ENCODE measurements around the gene TOP1.
"Not testable (repeated sequence)": the region's sequence is repeated elsewhere in the genome, so short reads cannot be mapped to it uniquely, and the experiment has no call there.

The TOP1 gene

GRCh38 chr20:41094353-41095055, 65.9 kb downstream of the TOP1 start:
- DNase-seq (ENCODE audit: low read depth), result peak; percentile 82

DNA sequence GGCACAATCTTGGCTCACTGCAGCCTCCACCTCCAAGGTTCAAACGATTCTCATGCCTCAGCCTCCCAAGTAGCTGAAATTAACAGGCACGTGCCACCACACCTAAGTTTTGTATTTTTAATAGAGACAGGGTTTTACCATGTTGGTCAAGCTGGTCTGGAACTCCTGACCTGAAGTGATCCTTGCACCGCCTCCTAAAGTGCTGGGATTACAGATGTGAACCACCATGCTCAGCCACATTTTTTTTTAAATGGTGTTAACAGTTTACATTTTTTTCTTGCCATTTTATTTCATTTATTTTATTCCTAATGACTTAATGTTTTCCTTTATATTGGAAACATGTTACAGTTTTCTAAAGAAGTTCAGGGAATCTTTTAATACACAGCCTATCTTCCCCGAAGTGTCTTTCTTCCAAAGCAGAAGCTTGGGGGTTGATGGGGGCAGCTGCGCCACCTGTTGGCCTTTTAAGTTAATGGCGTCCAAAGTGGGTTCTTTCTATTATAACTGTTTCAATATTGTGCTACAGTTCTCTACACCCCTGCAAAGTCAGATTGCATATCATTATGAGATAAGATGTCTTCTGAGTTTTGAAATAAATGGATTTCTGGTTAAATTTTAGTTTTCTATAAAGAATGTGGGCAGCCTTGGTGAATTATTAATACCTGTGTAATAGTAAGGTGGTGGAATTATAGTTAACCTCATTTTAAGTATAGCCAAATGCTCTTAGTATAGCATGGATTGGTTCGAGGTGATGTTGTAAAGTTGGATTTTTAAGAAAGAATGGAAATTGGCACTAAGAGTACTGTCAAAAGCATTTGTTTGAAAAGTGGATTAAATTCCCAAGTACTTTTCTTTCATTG, 66.7 kb downstream of the TOP1 start:
- peak; percentile 60 for DNase-seq (ENCODE audit: low read depth)

DNA sequence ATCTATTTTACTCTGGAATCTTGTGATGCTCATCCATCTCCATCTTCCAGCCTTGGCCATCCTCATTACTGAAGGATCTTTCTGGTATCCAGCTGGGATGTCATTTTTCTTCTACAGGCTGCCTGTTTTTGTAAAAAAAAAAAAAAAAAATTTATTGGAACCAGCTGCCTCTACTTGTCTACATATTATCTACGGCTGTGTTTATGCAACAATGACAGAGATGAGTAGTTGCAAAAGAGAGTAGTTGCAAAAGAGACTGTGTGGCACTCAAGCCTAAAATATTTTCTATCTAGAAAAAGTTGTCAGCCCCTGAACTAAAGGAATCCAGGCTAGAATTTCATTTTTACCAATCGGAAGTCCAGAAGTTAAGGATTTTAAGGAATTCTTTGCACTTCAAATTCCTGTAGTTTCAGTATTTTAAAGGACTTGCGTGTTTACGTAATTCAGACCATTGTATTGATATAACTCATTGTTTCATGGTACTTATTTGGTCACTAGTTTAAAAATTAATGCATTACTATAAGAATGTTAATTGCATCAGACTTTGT, 70.2 kb downstream of the TOP1 start:
- DNase-seq (ENCODE audit: low read depth), result peak; percentile 84

DNA sequence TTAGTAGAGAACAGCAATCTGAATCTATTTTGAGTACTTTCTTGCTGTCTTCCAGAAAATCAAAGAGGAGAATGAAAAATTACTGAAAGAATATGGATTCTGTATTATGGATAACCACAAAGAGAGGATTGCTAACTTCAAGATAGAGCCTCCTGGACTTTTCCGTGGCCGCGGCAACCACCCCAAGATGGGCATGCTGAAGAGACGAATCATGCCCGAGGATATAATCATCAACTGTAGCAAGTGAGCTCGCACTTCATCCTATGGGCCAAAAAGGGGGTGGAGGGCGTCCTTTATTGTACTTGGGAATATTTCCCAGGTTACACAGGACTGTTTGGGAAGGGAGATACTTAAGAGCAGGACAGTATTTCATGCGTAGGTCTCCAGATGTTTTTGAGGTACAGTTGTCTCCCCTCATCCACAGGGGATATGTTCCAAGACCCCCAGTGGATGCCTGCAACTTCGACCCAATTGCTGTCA, 71.4 kb downstream of the TOP1 start:
- no peak for DNase-seq (ENCODE audit: low read depth)

DNA sequence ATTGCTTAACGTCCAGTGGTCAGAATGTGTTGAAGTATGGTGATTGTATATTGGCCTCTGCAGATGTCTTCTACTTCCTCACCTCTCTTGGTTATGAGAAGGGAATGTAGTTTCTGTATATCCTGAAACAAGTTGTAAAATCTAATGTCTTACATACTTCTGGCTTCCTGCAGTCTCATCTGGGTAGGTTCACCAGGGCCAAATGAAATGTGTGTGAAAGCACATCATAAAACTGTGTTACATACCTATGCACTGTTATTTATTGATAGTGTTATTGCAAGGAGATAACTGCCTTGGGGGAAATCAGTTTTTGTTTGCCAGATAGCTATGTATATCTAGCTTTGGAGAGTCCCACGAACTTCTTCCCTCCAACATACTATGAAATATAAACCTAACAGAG, 73.0 kb downstream of the TOP1 start:
- no peak for DNase-seq (ENCODE audit: low read depth)

- peak; percentile 74 for DNase-seq (ENCODE audit: low read depth)
These were observed 79.9 kb downstream of the TOP1 start for GRCh38 chr20:41108531-41108930.

- no peak for DNase-seq (ENCODE audit: low read depth)
These were observed 81.4 kb downstream of the TOP1 start for GRCh38 chr20:41110012-41110411.

GRCh38 chr20:41110930-41111577, 82.4 kb downstream of the TOP1 start:
- DNase-seq (ENCODE audit: low read depth), result no peak

- peak; percentile 74 for DNase-seq (ENCODE audit: low read depth)
These were observed 82.9 kb downstream of the TOP1 start for GRCh38 chr20:41111578-41111951.

DNA sequence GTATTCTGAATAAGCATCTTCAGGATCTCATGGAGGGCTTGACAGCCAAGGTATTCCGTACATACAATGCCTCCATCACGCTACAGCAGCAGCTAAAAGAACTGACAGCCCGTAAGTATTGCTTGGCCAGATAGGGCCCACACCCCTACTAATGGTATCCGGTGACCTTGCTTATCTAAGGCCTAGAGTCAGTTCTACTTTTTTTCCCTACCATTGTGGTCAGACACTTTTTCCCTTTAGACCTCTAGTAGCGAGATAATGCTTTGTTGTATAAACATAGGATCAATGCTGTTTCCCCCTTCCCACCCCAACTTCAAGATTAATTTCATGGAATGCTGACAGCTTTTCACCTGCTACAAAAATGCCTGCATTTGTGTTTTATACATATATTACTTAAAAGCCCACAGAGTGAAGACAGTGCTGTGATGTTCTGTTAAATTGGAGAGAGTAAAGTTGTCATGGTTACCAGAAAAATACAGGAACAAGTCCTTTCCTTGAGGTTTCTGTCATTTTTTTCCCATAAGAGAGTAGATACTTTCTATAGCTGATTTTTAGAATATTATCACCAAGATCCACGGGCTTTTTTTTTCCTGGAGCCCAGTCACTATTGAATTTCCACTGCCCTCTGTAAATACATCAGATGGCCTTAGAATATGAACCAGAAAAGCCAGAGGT, 87.8 kb downstream of the TOP1 start:
- DNase-seq (ENCODE audit: low read depth), result no peak

- not testable (repeated sequence) for DNase-seq (ENCODE audit: low read depth)
These were observed 89.5 kb downstream of the TOP1 start for GRCh38 chr20:41118159-41118558.

DNA sequence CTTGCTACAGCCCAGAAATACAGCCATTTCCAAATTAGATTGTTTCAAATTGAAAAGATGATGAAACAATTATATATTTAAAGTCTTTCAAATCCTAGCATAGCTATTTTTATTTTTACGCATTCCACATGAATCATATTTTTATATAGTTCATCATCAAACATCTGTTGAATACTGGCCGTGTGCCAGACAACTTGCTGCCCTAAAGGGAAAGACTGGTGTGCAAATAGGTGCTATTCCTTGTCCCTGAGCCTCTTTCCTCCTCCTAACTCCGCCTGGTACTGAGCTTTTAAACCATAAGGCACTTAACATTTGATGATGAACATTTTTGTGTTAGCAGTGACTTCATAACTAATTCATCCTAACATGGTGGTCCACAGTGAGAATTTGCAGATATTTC, 90.0 kb downstream of the TOP1 start:
- DNase-seq (ENCODE audit: low read depth), result no peak

DNA sequence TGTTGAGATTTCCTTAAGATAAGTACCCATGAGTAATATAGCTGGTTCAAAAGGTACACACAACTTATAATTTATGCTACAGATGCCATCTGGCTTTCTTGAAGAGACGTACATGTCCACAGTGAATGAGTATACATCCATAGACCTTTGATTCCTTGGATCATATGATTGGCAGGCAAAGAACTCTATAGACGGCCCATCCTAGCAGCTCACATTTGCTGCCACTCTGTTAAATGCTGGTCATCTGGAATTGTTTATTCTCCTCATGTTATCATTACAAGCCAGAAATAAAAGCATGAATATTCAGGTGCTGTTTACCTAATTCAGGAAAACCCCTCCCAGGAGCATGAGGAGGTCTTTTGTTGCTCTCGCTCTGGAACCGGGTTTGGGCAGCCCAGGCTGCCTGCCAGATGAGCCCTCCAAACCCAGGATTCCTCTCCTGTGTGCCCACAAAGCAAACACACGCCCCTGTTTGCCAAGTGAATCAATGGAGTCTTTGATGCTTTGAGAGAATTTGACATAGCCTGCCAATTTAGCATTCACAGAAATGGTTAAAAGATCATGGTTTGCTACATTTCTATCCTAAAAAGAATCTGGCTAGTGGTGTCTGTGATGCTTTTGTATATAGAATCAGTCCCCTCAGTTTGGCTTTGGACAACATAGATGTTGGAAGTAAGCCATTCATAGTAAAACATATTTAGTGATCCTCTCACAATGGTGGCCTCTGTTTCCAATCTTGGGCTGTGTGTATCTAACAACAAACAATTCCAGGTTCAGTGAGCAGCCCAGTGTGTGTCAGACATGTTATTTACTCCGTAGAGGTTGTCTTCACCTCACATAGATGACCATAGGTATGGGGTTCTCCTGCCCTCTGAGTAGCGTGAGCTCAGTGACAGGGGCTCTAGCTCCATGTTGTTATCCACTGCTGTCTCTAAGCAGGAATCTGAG, 91.3 kb downstream of the TOP1 start:
- DNase-seq (ENCODE audit: low read depth), result no peak

DNA sequence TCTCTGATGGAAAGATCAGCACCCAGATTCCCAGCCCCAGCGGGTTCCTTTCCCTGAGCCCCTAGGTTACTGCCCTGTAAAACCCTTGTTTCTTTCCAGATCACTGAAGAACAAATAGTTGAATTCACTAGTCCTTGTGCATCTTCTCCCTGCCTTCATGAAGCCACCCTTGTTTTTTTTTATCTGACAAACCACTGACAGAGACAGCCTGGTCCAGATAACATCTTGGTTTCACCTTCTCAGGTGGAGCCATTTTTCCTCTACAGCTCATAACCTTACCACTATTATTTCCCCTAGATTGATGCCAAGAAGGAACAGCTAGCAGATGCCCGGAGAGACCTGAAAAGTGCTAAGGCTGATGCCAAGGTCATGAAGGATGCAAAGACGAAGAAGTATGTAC, 92.8 kb downstream of the TOP1 start:
- DNase-seq (ENCODE audit: low read depth), result no peak

- no peak for DNase-seq (ENCODE audit: low read depth)
These were observed 95.0 kb downstream of the TOP1 start for GRCh38 chr20:41123631-41124030.

DNA sequence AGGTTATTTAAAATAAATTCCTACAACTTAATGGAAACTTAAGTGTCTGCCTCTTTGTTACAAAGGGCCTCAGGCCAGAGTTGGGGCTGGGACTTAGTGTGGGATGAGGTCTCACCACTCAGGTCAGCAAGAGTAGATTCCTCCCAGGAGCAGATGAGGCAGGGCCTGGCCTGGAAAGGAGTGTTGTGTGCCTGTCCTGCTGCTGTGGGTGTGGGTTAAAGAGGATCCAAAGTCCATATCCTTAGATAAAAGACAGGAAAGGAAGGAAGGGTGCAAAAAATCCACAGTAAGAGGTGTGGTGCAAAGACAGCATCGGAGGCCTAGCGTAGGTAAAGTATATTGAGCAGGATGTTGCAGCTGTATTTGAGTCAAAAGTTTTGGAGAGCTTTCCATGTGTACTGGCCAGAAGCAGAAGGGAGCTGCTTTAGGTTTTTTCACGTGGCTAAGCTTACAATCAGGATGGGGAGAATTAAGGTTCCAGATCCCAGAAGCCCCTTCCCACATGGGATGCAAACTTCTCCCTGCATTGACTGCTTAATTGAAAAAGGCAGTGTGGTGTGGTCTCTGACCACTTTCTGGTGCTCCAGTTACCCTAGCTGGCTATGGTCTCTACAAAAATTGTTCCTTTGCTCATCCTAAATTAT, 96.0 kb downstream of the TOP1 start:
- DNase-seq (ENCODE audit: low read depth), result no peak

DNA sequence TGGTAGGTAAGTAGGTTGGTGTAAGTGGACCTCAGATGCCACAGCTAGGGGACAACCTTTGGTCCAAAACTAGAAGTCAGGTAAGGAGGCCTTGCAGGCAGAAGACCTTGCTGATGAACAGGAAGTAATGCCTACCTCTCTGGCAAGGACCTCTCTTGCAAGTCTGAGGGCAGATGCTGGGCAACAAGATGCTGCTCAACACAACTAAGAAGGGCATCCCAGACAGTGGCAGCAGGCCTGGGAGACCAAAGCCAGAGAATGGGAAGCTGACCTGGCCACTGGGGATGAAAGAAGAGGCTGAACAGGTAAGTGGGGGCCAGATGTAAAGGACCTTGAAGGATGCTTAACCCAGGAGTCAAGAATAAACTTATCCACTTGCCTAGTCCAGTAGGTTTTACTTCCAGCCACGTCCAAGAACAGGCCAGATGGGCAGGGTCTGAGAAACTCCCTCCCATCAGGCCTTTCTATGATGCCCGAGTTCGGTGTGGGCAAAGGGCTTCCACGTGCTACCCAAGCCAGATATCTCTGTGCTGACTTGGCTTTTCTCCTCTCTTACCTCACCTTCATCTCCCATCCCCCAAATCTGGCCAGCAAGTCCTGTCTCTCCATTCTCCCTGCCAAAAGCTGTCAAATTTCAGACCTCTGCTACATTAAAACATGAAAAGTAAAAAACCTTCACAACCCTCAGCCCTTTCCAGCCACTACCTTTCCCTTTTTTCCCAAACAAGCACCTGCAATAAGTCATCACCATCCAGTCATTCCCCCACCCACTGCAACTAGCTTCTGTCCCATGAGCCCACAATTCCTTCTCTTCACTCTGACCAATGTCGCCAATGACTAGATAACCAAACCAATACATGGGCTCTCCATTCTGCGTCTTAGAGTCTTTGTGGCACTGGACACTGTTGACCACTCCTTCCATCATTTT, 97.2 kb downstream of the TOP1 start:
- DNase-seq (ENCODE audit: low read depth), result no peak

- no peak for DNase-seq (ENCODE audit: low read depth)
These were observed 98.1 kb downstream of the TOP1 start for GRCh38 chr20:41126719-41127118.

- not testable (repeated sequence) for DNase-seq (ENCODE audit: low read depth)
These were observed 99.7 kb downstream of the TOP1 start for GRCh38 chr20:41128317-41128716.
